GM19372 (cell line): Measurements from ENCODE around the gene KRT36.

Experiments used
- ATAC-seq: cut with Tn5 transposase; IDR thresholded peaks from one replicate; pipeline ENCODE4 v1.9.1; 2021; ENCODE audit warnings: mild to moderate bottlenecking, low read depth, moderate library complexity; ENCODE audit not compliant: unreplicated experiment

KRT36 gene

DNA sequence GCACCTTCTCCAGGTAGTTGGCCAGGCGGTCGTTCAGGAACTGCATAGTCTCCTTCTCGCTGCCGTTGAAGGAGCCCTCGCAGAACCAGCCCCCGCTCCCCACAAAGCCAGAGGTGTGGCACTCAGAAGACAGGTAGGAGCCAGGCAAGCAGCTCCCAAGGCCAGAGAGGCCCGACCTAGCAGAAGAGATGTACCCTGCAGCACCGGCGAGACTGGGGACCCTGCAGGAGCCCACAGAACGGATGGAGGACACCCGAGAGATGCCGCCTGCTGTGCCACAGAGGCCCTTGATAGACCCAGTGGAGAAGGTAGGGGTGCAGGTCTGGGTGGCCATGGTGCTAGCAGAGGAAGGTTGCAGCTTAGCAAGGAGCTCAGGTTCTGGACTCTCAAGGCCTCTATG is at the start of gene KRT36:
Gene KRT36 (minus strand): TSS at position 380 of the 400 bp plus-strand sequence. CDS start 46 bp downstream, at position 334.
- ATAC-seq: no peak

DNA sequence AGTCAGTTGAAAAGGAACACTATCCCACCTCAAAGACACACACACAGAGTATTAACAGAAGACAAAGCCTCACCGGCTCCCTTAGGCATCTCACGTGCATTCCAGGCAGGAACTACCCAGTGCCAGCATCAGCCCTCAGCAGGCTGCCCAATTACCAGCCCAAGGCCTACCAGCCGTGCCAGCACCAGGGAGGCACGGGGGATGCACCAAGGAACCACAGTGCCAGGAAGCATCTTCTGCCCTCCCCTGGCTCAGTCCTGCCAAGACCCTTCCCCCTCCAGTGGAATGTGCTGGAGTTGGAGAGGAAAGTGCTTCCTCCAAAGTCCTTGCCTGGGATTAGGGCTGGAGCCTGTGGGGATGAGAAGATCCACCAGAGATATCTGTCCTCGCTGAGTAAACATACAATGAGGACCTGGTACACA is 49.4 kb upstream of the KRT36 start:
- no peak for ATAC-seq

DNA sequence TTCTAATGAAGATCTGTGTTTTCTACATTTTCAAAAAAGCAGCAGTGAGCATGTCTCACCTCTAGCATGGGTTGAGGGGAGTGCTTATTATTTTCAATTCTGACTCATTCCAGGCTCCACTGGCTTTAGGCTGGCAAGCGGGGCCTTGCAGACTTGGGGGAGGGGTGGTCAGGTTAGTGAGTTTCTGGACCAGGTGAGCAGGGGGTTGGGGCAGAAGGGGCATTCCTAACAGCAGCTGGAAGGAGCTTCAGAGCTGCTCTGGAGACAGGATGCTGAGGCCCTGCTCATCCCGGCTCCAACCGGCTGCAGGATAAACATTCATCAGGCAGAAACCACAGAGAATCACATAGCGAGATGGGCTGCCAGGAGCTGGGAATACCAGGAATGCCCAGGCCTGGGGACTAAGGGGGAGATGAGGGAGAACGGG is 48.9 kb upstream of the KRT36 start:
- no peak for ATAC-seq

DNA sequence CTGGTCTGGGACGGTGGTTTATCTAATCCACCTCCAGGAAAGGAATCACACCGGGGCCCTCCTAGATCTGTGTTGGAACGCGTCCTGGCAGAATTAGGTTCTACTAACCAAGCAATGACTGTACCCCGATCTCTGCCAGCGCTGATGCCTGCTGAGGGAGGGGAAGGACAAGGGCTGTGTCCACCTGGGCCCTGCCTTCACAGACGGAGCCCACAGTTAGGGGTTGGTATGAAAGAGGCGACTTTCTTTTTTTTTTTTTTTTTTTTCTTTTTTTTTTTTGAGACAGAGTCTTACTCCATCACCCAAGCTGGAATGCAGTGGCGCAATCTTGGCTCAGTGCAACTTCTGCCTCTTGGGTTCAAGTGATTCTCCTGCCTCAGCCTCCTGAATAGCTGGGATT is 48.3 kb upstream of the KRT36 start:
- ATAC-seq: no peak

DNA sequence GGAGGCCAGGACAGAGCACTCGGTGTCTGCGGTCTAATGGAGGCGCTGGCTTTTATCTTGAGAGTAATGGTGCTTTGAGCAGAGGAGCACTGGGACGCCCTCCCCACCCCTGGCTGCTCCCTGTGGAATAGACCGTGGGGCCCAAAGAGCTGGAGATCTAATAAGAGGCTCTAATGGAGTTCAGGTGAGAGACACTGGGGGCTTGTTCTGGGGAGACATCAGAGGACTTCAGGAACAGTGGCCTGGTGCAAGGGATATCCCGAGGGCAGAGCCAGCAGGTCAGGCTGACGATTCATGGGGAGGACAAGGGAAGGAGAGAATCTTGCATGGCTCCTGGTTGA is 47.9 kb upstream of the KRT36 start:
- no peak for ATAC-seq

DNA sequence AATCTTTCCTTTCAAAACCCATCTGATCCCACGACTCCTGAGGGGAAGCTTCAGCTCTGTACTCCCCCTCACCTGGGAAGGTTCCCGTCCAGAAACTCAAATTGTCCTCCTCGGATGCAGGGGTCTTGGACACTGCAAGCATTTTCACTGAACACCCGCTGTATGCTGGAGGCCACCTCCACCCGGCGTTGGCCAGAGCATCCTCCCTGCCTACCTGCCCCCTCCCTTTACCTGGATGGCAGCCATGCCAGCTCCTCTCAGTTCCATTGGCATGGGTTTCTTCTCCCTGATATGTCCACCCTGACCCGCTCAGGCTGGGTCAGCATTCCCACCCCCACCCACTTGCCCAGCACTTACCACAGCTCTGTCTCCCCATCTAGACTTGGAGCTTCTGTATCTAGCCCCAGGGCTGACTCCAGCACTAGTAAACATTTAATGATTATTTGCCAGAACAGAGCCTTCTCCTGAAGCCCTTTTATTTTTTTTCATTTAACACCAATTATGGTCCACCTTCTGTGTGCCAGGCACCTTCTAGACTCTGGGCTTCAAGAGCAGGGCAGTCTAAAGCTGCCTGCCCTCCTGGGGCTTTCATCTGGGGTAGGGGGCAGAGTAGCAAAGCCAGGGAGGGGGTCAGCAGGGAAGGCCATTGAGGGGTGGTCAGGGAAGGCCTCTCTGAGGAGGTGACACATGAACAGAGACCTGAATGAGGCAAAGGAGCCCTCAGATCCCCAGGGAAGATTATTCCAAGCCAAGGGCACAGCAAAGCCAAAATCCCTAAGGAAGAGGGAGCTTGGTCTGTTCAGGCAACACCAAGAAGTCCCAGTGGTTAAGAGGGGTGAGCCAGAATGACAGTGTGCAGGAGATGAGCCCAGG is 47.3 kb upstream of the KRT36 start:
- no peak for ATAC-seq

DNA sequence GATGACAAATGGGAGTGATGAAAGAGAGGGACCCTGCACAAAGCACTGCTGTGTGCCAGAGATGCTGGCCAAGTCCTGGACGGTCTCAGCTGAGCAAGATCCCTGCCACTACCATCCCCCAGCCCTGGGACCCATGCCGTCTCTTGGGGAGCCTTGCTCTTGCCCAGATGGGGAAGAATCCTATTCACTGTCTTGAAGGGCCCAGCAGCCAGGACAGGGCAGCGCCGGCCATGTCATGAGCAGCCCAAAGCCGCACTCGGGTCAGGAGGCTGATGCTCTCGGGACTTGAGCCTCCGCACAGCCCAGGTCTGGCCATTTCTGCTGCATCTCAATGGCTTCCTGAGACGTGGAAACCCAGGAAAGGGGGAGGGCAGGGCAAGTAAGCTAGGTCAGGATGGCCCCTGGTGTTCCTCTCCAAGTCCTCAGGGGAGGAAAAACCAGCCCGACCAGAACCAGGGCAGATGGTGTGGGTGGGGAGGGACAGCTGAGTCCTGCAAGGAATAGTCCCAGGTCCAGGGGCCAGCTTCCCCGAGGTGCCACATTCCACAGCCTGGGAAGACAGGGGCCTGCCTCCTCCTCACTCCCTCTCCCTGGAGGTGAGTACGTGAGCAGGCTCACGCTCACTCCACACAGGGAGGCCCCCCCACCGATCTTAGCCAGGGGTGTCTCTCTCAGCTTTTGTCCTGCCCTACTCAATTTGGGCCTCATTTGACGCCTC is 46.2 kb upstream of the KRT36 start:
- ATAC-seq: no peak

DNA sequence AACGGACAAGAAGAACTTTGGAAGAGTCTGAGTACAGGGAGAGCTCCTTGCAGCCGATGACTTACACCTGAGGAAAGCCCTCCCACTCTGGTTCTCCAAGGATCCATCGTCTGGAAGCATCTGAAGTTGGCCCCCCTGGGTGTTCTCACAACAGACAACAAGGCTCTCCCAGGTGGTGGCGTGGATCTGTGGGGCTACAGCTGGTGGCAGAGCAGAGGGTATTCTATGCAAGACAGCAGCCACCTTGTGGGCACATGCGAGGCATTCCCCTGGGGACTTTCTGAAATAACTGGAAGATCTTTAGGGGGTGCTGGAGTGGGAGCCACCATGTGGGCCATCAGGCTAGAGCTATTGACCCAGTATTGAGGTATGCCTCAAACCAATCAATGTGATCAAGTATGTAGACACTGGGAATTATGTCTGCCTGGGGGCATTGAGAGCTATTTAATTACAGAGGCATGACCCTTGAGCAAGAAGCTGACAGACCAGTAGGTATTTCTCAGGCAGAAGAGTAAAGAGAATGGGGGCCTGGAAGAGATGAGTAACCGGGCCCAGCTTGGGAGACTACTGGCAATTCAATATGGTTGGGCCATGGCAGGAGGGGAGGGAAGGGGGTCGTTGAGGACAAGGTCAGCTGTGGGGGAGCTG is 45.3 kb upstream of the KRT36 start:
- no peak for ATAC-seq

DNA sequence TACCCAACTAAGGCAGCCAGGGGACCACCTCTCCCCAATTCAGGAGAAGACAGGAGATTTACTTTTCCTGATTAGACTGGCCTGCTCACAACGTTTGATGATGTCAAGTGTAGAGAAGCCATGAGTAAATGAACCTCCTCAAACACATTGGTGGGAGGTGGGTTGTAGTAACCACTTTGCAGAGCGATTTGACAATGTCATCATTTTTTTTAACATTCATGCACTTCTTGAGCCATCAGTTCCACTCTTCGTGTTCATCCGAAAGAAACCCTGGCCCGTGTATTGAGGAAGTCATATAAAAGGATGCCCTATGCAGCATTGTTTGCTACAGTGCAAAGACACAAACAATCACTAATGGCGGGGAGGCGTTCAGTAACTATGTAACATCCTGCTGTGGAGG is 43.9 kb upstream of the KRT36 start:
- no peak for ATAC-seq

DNA sequence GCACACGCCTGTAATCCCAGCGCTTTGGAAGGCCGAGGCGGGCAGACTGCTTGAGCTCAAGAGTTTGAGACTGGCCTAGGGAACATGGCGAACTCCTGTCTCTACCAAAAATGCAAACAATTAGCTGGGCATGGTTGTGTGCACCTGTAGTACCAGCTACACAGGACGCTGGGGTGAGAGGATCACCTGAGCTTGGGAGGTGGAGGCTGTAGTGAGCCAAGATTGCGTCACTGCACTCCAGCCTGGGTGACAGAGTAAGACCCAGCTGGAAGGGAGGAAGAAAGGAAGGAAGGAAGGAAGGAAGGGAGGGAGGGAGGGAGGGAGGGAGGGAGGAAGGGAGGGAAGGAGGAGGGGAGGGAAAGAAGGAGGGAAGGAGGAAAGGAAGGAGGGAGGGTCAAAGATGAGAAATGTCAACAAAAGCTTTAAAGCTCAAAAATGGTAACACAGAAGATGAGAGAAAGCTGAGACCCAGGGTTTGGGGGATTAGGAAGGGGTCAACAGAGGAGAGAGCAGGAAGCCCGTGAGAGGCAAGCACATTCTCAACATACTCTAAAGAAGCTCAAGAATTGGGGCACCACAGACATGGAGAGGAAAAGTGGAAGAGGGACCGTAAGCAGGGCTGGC is 43.3 kb upstream of the KRT36 start:
- ATAC-seq: no peak

DNA sequence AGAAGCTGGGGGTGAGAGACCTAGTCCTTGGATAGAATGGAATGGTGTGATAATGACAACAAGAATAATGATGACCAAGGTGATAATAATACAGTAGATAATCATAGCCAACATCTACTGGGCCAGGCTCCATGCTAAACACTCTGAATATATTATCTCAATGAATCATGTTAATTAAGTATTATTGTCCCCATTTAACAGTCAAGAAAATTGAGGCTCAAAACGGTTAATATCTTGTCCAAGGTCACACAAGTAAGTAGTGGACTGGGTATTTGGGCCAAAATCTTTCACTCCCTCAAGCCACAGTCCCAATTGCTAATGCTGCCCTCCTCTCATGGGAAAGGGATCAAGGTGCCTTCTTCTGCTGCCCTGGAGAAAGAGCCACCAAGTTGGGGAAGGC is 42.3 kb upstream of the KRT36 start:
- ATAC-seq: no peak

DNA sequence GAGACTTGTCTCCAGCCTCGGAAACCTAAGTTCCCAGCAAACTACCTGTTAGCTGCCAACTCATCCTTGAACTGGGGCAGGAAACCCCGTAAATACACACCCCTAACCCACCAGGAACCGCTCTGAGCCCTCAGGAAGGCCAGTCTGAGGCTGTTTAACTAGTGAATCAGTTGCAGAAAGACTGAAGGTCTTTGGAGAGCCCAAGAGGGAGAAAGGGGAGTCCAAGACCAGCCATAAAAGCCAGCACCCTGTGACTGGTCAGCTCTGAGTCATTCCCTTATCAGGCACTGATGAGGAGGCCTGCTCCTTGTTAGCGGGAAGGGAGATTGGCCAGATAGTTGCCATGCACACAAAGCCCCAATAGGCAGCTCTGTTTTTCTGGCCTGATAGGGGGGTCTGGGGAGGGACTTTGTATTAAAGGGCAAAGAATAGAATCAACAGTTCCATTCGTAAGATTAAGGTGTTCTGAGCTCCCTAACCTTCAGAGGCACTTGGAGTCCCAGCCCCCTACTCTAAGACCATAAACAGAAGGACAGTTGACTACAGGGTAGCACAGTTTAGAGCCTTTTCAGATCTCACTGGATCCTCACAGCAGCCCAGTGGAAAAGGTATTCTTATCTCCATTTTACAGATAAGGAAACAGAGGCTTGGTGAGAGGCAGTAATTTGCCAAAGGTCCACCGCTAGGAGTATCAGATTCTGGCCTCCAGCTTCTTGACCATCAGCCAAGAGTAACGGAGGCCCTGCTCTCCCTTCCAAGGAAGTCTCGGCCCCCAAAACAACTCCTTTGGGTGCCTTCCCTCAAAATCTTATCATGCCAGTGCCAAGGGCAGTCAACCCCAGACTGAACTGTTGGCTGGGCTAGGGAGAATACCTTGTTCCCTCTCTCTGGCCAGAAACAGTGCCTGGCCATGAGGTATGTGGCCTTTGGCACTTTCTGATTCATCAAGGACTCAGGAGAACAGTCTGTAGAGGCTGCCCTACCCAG is 40.6 kb upstream of the KRT36 start:
- no peak for ATAC-seq

DNA sequence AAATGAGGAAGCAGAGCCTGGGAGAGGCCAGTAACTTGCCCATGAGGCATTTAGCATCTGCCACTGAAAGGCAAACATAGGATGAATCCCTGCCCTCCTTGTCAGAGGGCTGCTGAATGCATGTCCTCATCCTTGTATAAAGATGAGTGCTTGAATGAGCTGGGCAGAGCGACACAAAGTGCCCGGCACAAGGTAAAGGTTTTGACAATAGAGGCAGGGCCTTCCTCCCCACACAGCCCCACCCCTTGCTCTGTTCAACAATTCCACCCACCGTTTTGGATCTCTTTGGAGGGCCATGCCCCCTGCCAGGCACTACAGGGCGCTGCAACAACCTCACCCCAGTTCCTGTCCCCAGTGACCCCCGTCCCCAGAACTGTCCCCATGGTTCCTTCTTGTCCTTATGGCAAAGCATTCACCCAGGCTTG is 39.8 kb upstream of the KRT36 start:
- ATAC-seq: no peak

DNA sequence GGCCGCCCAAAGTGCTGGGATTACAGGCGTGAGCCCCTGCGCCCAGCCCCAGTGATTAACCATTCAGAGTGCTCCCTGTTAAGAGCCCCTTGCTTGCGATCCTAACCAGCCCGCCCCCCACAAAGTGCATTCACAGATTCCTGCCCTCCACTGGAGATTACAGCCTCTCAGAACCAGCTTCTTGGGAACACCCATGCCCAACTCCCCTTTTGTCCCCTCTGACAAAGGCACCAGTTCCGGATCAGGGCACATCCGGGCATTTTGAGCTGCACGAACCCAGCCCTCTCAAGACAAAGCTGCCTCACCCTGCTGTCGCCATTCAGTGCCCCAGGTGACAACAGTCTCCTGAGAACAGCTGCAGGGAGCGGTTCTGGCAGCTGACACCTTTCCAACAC is 39.2 kb upstream of the KRT36 start:
- no peak for ATAC-seq

DNA sequence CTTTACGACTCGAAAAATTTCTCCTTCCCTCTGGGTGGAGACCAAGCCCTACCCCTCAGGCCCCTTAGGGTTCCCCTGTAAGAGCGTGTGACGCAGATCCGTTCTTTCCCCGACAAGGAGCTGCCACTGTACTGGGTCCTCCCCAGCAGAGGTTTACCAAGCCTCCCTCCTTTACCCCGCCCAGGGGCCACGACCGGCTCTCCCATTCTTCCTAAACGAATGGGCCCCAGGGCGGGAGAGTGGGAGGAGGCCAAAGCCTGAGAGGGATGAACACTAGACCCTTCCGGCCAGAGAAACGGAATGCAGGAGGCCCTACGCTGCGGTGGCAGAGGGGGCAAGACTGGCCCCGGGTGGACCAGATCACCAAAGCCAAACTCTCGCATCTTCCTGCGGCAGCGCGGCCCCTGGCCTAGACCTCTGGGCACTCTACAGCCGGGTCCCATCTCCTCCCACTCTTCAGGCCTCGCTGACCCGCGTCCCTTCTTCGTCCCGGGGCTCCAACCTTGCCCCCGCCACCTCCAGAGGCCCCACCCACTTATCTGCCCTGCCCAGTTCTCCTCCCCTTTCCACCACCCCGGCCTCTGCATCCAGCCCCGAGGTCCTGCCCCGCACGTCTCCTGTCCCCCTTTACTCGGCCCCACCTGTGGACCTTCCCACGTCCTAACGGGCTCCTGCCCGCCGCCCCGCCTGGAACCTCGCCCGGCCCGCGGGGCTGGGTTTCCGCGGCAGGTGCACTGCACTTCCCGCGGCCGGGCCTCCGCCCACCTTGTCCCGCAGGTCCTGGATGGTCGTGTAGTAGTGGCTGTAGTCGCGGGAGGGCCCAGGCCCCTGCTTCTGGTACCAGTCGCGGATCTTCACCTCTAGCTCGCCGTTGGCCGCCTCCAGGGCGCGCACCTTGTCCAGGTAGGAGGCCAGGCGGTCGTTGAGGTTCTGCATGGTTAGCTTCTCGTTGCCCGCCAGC is 37.6 kb upstream of the KRT36 start:
- no peak for ATAC-seq

DNA sequence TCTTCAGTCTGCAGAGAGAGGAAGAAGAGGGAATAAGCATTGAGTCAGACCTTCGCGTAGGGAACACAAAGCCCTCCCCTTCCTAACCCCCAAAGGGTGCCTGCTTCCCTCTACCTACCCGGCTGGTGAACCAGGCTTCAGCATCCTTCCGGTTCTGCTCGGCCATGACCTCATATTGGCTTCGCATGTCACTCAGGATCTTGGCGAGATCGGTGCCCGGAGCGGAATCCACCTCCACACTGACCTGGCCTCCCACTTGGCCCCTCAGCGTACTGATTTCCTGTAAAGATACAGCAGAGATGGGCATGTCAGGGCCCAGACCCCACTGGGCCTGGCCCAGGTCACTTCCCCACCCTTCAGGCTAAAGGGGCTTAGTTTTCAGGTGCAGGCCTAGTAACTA is 34.6 kb upstream of the KRT36 start:
- no peak for ATAC-seq

DNA sequence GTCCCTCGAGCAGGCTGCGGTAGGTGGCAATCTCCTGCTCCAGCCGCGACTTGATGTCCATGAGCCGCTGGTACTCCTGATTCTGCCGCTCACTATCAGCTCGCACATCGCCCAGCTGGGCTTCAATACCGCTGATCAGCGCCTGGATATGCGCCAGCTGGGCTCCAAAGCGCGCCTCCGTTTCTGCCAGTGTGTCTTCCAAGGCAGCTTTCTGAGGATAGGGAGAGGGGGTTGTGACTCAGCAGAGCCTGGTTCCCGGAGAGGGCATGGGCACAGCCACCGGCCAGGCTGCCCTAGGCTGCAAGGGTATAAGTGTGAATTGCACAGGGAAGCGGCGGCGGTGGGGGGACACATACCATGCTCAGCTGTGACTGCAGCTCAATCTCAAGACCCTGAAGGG is 34.1 kb upstream of the KRT36 start:
- no peak for ATAC-seq

DNA sequence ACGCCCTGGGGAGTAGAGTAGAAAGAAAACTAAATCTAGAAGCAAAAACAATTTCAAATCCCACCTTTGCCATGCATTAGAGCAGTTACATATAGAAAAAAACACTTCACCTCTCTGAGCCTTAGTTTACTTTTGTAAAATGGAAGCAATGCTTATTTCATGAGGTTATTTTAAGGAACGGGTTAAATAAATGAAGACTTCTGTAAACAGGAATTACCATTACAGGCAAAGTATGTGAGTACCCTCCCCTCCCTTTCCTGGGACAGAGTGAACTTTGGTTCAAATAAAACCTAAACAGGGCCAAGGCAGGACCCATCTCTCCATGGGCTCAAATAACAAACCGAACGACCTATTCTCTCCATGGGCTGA is 33.5 kb upstream of the KRT36 start:
- no peak for ATAC-seq
